Activated CD4-positive, CD25-positive, alpha-beta regulatory T cell treated with anti-CD3 and anti-CD28 coated beads, Interleukin-2, amount 50 U/mL, for 72 hours (primary cell): Measurements from ENCODE around the gene MALT1.

ENCODE experiments used
- DNase-seq: peaks from one replicate; pipeline ENCODE4 v3.0.0; 2021

The MALT1 gene

GRCh38 chr18:58692422-58693185 lies 21.3 kb downstream of the MALT1 start:
- DNase-seq = no peak

GRCh38 chr18:58694221-58694620 lies 23.0 kb downstream of the MALT1 start:
- no peak for DNase-seq

GRCh38 chr18:58694720-58695468 lies 23.6 kb downstream of the MALT1 start:
- DNase-seq = no peak

GRCh38 chr18:58695772-58696171 lies 24.5 kb downstream of the MALT1 start:
- no peak for DNase-seq

GRCh38 chr18:58697146-58697545 lies 25.9 kb downstream of the MALT1 start:
- no peak for DNase-seq

- DNase-seq = no peak
Measured at GRCh38 chr18:58698701-58699193, 27.5 kb downstream of the MALT1 start.

- no peak for DNase-seq
Measured at GRCh38 chr18:58699551-58699950, 28.3 kb downstream of the MALT1 start.

GRCh38 chr18:58700209-58700608 lies 28.9 kb downstream of the MALT1 start:
- DNase-seq = no peak

GRCh38 chr18:58712930-58713329 lies 41.7 kb downstream of the MALT1 start:
- no peak for DNase-seq

GRCh38 chr18:58714259-58714658 lies 43.0 kb downstream of the MALT1 start:
- no peak for DNase-seq

GRCh38 chr18:58714821-58715220 lies 43.6 kb downstream of the MALT1 start:
- no peak for DNase-seq

GRCh38 chr18:58715540-58715939 lies 44.3 kb downstream of the MALT1 start:
- DNase-seq = no peak

GRCh38 chr18:58716060-58716756 lies 44.9 kb downstream of the MALT1 start:
- DNase-seq = no peak

- no peak for DNase-seq
Measured at GRCh38 chr18:58721566-58722239, 50.4 kb downstream of the MALT1 start.

- DNase-seq = no peak
Measured at GRCh38 chr18:58723810-58724602, 52.7 kb downstream of the MALT1 start.

- DNase-seq = no peak
Measured at GRCh38 chr18:58726671-58727070, 55.4 kb downstream of the MALT1 start.

- DNase-seq = no peak
Measured at GRCh38 chr18:58727776-58728500, 56.7 kb downstream of the MALT1 start.

GRCh38 chr18:58728719-58729118 lies 57.5 kb downstream of the MALT1 start:
- no peak for DNase-seq

- DNase-seq = no peak
Measured at GRCh38 chr18:58730618-58731017, 59.4 kb downstream of the MALT1 start.

- no peak for DNase-seq
Measured at GRCh38 chr18:58732471-58732870, 61.2 kb downstream of the MALT1 start.

- no peak for DNase-seq
Measured at GRCh38 chr18:58733866-58734265, 62.6 kb downstream of the MALT1 start.
